SHP77 (cell line): ENCODE measurements around the gene RIC3.
A peak's percentile ranks its signal among the peaks of the same experiment; 100 is the strongest.

Experiments used
- DNase-seq, 2 experiments: peaks; one replicate each; lab custom pipeline; 2025; lab: John Stamatoyannopoulos, UW

Gene RIC3

DNA sequence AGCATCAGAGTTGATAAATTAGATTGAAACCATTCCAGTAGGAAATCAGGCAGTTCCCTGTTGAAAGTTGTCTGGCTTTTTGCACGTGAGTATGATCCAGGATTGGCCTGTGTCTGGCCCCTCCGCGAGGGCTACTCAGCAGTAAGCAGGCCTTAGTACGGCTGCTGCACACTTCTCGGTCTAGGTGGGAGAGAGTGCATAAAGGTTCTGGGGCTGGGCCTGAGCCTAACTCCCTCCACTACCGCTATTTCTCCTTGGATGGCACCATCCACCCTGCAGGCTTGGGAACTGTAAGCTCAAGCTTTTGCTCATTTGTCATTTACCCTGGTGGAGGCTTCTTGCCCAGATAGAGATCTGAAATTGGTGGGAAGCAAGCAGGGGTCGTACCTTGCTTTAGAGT, 65.9 kb downstream of the RIC3 start:
- no peak for DNase-seq

DNA sequence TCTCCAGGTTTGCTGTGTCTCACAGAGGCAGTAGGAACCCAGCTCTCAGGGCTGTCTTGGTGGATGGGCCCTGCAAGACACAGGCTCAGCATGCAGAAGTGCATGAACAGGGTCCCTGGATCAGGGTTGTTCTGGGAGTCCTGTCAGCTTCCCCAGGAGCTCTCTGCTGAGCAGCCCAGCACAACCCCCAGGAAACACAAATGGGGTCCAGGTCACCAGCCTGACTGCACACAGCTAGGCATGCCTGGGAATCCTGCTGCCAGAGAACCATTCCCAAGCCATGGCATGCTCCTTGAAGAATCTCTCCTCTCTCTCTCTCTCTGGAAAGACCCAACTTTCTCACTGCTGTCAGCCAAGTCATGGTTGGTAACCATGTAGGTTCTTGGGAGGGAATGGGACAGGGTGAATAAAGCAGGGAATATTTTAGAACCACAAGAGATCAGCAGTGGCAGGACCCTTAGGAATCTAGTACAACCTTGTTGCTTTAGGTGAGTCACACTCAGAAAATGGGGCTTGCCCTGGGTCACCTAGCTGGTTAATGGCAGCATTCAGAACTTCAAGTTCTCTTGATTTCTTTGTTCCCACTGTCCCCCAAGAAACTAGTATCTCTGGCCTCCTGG, 66.4 kb downstream of the RIC3 start:
- no peak for DNase-seq

- DNase-seq, result no peak
These were observed 67.4 kb downstream of the RIC3 start for GRCh38 chr11:8101421-8101820.

- no peak for DNase-seq
These were observed 68.2 kb downstream of the RIC3 start for GRCh38 chr11:8100605-8101004.

DNA sequence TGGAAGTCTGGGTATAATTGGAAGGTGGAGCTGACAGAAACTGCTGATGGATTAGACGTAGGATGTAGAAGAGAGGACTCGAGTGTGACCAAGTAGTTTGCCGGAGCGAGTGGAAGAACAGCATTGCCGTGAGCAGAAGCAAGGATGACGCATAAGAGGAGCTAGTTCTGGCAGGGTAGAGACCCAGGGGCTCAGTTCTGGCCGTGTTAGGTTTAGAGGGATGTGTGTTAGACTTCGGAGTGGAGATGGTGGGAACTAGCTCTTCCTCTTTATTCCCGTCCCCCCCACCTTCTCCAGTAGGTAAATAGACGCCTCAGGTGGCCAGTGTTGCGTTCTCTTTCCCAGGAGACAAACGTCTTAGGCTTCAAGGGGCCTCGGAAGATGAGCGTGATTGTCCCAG, 68.7 kb downstream of the RIC3 start:
- DNase-seq, result no peak

DNA sequence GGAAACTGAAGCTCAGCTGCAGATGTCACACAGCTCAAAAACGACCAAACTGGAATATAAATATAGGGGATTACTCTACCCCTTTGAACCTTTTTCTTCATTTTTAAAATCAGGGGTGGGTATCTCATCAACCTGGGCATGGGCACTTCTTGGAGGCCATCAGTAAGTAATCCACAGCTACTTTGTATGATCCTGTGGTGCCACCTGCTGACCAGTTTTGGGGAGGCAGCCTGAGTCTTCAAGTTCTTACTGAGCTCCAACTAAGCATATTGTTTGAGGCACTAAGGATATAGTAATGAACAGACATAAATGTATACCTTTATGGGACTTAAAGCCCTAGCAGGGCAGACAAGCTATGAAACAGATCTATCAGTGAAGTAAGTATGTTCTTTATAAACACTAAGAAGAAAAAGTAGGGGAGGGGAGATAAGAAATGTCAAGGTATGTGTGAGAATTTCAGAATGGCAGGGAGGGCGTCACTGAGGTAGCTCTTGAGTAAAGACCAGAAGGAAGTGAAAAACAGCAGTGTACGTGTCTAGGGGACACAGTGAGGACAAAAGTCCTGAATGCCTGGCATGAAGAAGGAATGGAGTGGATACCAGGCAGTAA, 69.4 kb downstream of the RIC3 start:
- peak; percentile 21 to 24 for DNase-seq

DNA sequence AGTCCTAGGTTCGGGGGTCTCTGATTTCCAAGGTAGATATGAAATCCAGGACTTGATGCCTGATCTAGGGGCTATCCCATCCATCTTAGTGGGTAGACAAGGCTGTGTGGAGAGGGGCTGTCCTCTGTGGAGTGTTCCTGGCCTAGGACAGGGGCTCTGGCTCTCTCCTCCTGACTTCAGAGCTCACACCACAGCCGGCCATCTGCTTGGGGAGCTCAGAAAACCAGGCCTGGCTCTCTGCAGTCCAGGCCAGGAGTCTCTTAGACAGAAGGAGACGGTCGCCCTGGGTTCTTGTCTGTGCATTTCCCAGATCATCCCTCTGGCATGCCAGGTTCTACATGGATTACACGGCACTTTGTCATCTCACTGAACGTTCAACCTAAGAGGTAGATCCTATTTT, 69.9 kb downstream of the RIC3 start:
- DNase-seq, result no peak

DNA sequence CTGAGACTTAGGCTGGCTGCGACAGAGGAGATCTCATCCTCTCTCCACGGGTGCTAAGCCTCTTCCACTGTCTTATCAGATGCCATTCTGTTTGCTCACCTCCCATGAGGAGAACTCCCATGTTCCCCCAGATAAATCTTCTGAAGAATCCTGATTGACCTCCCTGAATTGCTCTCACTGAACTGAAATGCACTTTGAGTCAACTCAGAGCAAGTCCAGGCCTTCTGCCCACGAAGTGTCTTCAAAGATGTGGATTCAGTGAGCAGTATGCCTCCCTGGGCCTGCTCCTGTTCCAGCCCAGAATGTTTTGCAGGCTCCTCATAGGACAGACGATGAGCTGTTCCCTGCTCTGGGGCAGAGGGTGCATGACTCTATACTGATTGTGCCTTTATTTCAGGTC, 70.5 kb downstream of the RIC3 start:
- no peak for DNase-seq

GRCh38 chr11:8097926-8098325, 70.9 kb downstream of the RIC3 start:
- no peak for DNase-seq

- no peak for DNase-seq
These were observed 71.4 kb downstream of the RIC3 start for GRCh38 chr11:8097468-8097867.

GRCh38 chr11:8097062-8097461, 71.8 kb downstream of the RIC3 start:
- no peak for DNase-seq

- no peak for DNase-seq
These were observed 72.2 kb downstream of the RIC3 start for GRCh38 chr11:8096575-8096974.

DNA sequence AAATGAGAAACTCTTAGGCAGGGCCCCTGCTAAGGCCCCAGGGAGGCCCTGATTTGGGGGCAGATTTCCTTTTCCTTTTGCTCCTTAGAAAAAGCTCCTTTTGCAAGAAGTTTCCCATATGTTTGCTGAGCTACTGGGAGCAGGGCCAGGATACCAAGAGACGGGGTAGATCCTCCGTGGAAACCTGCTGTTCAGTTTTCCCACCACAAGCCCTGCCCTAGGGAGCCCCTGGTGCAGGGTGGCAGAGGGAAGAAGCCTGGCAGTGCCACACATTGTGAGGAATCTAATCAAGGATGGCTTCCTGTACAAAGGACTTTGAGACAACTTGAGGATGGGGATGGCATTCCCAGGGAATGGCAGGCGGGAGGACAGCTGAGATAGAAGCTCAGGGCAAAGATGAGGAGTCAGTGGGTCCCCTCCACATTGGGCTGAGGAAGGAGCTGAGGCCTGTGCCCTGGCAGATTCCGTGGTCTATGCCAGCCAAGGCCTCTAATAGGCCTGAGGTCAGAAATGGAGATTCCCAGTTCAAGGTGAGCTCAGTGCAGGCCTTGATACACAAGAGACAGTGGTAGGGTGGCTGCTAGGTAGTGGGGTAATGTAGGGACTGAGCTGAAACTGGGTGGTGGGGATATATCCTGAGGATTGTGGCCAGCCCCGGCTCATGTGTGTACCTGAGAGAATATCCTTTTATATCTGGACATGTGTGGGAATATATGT, 72.9 kb downstream of the RIC3 start:
- no peak for DNase-seq

DNA sequence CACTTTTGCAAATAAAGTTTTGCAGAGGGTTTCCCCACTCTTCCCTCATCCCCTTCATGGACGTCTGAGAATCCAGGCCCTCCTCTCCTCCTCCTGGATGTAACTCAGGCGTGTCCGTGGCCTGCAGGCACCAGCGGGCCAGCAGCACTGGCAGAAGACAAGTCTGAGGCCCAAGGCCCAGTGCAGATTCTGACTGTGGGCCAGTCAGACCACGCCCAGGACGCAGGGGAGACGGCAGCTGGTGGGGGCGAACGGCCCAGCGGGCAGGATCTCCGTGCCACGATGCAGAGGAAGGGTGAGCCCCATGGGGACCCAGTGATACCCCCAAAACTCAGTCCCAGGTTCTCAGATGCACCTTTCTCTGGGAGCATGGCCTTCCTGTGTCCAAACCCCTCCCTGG, 73.5 kb downstream of the RIC3 start:
- no peak for DNase-seq

GRCh38 chr11:8094656-8095055, 74.2 kb downstream of the RIC3 start:
- no peak for DNase-seq

DNA sequence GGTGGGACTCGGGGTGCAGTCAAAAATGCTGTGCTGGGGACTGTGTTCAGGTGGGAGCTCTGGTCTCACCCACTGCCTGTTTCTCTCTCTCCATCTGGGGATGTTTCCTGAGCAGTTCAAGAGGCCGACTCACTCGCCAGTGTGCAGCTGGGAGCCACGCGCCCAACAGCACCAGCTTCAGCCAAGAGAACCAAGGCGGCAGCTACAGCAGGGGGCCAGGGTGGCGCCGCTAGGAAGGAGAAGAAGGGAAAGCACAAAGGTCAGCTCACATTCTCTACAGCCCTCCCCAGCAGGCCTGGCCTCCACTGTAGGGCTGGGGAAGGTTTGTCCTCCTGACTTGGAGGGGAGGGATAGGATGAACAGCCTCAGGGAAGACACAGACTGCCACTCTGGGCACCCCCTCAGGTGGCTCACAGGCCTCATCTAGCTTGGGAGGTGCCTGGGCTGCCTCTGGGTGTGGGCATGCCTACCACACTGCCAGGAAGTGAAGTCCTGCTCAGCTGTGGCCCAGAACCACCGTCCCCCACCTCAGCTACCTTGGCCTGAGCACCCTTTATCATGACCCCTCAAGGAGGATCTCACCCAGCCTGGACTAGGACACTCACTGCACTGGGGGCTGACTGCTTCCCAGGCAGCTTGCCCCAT, 74.8 kb downstream of the RIC3 start:
- no peak for DNase-seq

GRCh38 chr11:8092587-8093424, 76.0 kb downstream of the RIC3 start:
- DNase-seq, result peak; percentile 8 to 44

- no peak for DNase-seq
These were observed 77.1 kb downstream of the RIC3 start for GRCh38 chr11:8091721-8092120.

DNA sequence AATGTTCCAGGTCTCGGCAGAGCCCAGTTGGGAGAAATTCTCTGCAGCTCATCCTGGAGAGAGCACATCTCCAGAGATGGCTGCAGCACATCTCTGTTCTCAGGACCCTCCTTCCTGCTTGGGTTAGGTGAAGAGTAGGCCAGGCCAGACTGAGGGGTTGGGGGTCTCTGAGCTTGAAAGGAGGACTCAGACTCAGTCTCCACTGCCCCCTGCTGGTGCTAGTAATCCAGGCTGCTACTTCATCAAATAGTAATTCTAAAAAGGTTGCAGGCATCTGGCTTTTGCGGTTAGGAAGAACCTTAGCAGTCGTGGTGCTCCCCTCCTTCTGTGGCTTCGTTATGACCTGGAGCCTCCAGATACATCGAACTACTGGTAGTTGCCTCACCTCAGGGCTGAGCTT, 78.1 kb downstream of the RIC3 start:
- DNase-seq, result no peak

DNA sequence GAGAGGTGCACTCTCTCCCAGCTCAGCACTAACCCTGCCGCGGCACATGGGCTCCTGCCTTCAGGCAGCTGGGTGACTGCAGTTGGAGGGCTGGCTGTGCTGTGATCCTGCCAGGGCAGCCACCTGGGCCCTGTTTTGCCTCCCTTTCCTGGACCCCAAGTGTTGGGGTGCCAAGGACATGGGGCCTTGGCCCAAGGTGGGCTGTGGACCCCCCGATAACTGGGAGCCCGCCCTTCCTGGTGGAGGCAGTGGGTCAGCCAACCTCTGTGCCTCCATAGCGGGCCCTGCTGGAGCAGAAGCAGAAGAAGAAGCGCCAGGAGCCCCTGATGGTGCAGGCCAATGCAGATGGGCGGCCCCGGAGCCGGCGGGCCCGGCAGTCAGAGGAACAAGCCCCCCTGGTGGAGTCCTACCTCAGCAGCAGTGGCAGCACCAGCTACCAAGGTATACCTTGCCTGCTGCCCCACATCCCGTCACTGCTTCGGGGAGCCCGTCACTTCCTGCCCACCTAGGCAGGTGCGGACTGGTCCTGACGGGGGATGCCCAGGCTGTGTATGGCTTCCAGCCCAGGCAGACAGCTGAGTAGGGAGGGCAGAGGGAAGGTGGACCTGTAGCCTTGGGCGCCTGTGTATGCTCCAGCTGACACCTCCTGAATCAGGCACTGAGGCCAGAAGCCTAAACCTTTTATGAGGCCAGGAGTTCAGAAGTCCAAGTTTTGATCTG, 78.9 kb downstream of the RIC3 start:
- no peak for DNase-seq

DNA sequence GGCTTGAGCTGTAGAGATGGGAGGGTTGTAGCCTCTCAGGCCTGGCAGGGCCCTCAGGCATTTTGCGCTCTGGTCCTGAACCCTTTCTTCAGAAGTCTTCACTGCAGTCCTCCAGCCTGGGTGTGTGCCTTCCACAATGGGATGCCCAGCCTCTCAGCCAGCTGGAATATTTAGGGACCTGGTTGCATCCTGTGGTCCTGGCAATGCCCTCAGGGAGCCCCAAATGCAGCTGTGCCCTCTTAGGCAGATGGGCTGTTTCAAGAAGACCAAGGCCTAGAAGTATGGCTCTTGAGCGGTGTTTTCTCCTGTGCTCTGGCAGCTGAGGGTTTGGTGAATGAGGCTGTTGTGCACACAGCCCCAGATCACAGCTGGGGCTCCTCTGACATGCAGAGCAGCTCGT, 81.1 kb downstream of the RIC3 start:
- DNase-seq, result no peak

DNA sequence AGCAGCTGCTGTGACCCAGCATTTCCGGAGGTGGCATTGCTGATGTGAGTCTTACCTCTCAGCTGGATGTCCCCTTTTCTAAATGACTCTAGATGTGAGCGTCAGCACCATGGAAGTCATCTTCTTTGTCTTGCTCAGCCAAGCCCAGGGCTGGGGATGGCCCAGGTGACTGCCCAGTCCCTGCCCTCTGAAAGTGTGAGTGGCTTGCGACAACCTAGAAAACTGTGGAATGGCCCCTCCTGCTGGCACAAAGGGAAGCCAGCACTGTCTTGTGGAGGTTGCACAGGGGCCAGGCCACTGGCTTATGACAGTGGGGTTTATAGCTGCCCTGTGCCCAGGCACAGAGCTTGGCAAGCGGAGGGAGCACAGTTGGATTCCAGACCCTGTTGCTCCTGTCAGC, 81.6 kb downstream of the RIC3 start:
- DNase-seq, result no peak
